HL-60 (cell line): ENCODE results near the gene GGTA1.

ENCODE experiments used
- DNase-seq, 2 experiments: peaks; one replicate each; pipeline ENCODE4 v3.0.0-alpha.2; 2010 to 2020; ENCODE audit warnings: low read depth in 1 of 2, low spot score in 1 of 2
- H3K27ac ChIP-seq: fragments of 250-450 bp; sonication (Bioruptor Pico); replicated peaks from 2 replicates; pipeline ENCODE4 v1.5.1; 2020; ENCODE audit warnings: mild to moderate bottlenecking, moderate library complexity
- H3K27me3 ChIP-seq: fragments of 250-450 bp; sonication (Bioruptor Pico); 2 replicates; pipeline ENCODE4 v1.5.1; 2021; ENCODE audit warnings: mild to moderate bottlenecking, moderate library complexity; ENCODE audit not compliant: insufficient read depth, poor library complexity, severe bottlenecking
- H3K4me3 ChIP-seq: replicated peaks from 2 replicates; pipeline ENCODE4 v1.5.1; 2011; ENCODE audit warnings: mild to moderate bottlenecking, control low read depth, low read length; ENCODE audit not compliant: insufficient read depth
- GABPA ChIP-seq: IDR thresholded peaks from 2 replicates; pipeline ENCODE4 v1.6.1; 2012; ENCODE audit warnings: low read depth
- POLR2AphosphoS5 ChIP-seq: IDR thresholded peaks from 2 replicates; pipeline ENCODE4 v1.6.1; 2012; ENCODE audit warnings: low read depth
- SPI1 ChIP-seq: IDR thresholded peaks from 2 replicates; pipeline ENCODE4 v1.6.1; 2012; ENCODE audit warnings: low read depth, mild to moderate bottlenecking, borderline replicate concordance
- TF ChIP-seq, protein P1 (sequence below): IDR thresholded peaks from 2 replicates; pipeline ENCODE4 v1.6.1; 2012; ENCODE audit warnings: low read depth; ENCODE audit not compliant: insufficient replicate concordance
- TF ChIP-seq, protein P2 (sequence below): IDR thresholded peaks from one replicate; pipeline ENCODE4 v1.5.1; 2011; ENCODE audit warnings: low read length, control low read depth, inconsistent platforms; ENCODE audit not compliant: insufficient read depth

The GGTA1 gene

GRCh38 chr9:121538221-121538620 lies 38.6 kb upstream of the GGTA1 start:
- Histone ChIP-seq H3K4me3 (no peak overlapping the region), H3K27ac (no peak overlapping the region), H3K27me3 (peaks cover 2% of the 10 kb centered on the region)
- TF ChIP-seq, protein P1, sequence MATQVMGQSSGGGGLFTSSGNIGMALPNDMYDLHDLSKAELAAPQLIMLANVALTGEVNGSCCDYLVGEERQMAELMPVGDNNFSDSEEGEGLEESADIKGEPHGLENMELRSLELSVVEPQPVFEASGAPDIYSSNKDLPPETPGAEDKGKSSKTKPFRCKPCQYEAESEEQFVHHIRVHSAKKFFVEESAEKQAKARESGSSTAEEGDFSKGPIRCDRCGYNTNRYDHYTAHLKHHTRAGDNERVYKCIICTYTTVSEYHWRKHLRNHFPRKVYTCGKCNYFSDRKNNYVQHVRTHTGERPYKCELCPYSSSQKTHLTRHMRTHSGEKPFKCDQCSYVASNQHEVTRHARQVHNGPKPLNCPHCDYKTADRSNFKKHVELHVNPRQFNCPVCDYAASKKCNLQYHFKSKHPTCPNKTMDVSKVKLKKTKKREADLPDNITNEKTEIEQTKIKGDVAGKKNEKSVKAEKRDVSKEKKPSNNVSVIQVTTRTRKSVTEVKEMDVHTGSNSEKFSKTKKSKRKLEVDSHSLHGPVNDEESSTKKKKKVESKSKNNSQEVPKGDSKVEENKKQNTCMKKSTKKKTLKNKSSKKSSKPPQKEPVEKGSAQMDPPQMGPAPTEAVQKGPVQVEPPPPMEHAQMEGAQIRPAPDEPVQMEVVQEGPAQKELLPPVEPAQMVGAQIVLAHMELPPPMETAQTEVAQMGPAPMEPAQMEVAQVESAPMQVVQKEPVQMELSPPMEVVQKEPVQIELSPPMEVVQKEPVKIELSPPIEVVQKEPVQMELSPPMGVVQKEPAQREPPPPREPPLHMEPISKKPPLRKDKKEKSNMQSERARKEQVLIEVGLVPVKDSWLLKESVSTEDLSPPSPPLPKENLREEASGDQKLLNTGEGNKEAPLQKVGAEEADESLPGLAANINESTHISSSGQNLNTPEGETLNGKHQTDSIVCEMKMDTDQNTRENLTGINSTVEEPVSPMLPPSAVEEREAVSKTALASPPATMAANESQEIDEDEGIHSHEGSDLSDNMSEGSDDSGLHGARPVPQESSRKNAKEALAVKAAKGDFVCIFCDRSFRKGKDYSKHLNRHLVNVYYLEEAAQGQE = no peak
- TF ChIP-seq, protein P2, sequence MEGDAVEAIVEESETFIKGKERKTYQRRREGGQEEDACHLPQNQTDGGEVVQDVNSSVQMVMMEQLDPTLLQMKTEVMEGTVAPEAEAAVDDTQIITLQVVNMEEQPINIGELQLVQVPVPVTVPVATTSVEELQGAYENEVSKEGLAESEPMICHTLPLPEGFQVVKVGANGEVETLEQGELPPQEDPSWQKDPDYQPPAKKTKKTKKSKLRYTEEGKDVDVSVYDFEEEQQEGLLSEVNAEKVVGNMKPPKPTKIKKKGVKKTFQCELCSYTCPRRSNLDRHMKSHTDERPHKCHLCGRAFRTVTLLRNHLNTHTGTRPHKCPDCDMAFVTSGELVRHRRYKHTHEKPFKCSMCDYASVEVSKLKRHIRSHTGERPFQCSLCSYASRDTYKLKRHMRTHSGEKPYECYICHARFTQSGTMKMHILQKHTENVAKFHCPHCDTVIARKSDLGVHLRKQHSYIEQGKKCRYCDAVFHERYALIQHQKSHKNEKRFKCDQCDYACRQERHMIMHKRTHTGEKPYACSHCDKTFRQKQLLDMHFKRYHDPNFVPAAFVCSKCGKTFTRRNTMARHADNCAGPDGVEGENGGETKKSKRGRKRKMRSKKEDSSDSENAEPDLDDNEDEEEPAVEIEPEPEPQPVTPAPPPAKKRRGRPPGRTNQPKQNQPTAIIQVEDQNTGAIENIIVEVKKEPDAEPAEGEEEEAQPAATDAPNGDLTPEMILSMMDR = no peak
- TF ChIP-seq SPI1 (no peak), GABPA (no peak), POLR2AphosphoS5 (no peak)
- no peak for DNase-seq

DNA sequence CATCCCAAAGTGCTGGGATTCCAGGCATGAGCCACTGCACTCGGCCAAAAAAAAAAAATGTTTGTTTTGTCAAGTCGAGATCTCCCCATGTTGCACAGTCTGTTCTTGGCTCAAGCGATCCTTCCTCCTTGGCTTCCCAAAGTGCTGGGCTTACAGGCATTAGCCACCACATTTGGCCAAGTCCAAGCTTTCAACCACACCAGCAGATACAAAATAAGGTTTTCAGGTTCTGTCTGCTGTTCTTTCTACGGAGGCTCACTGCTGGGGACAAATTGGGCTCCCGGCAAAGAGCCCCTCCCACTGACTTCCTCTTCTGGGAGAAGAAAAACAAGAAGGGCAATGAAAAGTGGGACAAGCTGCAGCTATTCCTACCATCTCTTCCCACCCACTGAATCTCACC lies 37.6 kb upstream of the GGTA1 start:
- Histone ChIP-seq H3K27me3 (peaks cover 2% of the 10 kb centered on the region), H3K27ac (no peak overlapping the region), H3K4me3 (no peak overlapping the region)
- TF ChIP-seq POLR2AphosphoS5 (no peak), GABPA (no peak), SPI1 (peak; percentile 67)
- TF ChIP-seq, protein P2 = no peak
- TF ChIP-seq, protein P1 = no peak
- DNase-seq = no peak

GRCh38 chr9:121532881-121533280 lies 33.2 kb upstream of the GGTA1 start:
- TF ChIP-seq GABPA (no peak), SPI1 (no peak), POLR2AphosphoS5 (no peak)
- TF ChIP-seq, protein P2 = no peak
- TF ChIP-seq, protein P1 = no peak

More at GRCh38 chr9:121532881-121533280, 33.2 kb upstream of the GGTA1 start:
- no peak overlapping the region for H3K27ac ChIP-seq
- H3K27me3 ChIP-seq = no peaks in the 10 kb centered on the region
- no peak for DNase-seq
- H3K4me3 ChIP-seq = no peak overlapping the region
